Panc1 (cell line): Measurements from ENCODE around the gene PLCG2. TPM values are rescaled to one million over a fixed set of nuclear protein-coding genes. Genes with fewer than 3 reads are reported as not detected.

Experiments
- ATAC-seq: fragments of 200-7000 bp; cut with Tn5 transposase; 2 replicates; pipeline ENCODE4 v1.9.1; 2020; ENCODE audit warnings: mild to moderate bottlenecking, moderate library complexity
- BruUV-seq: library from RNA; stranded (reverse); fragments of 400-500 nt; replicated peaks from 2 replicates; lab custom pipeline; 2021; lab: Mats Ljungman, UMichigan
- CTCF ChIA-PET: fragments of 300-600 bp; sonication (Branson Sonifier 250); formaldehyde crosslinking; loops from one replicate; lab custom pipeline; 2022; ENCODE audit warnings: antibody characterized with exemption; lab: Charles Lee
- POLR2A ChIA-PET: fragments of 300-600 bp; sonication (Branson Sonifier 250); formaldehyde crosslinking; loops from one replicate; lab custom pipeline; 2022; ENCODE audit warnings: antibody characterized with exemption; lab: Charles Lee
- DNase-seq: peaks from one replicate; pipeline ENCODE4 v3.0.0-alpha.2; 2010; ENCODE audit warnings: low read depth, low spot score
- H3K27ac ChIP-seq: 2 replicates; pipeline ENCODE4 v1.5.1; 2011; ENCODE audit warnings: mild to moderate bottlenecking, low read length, inconsistent platforms
- H3K27me3 ChIP-seq: fragments of 200-500 bp; sonication (Bioruptor generic); 2 replicates; pipeline ENCODE4 v1.6.0; 2014; ENCODE audit warnings: low read length, inconsistent platforms; ENCODE audit not compliant: control insufficient read depth, insufficient read depth
- H3K36me3 ChIP-seq: fragments of 200-500 bp; sonication (Bioruptor generic); 2 replicates; pipeline ENCODE4 v1.5.1; 2014; ENCODE audit warnings: inconsistent platforms, mild to moderate bottlenecking, low read length, moderate library complexity; ENCODE audit not compliant: control insufficient read depth, insufficient read depth
- H3K4me1 ChIP-seq: 2 replicates; pipeline ENCODE4 v1.5.1; 2011; ENCODE audit warnings: inconsistent platforms, mild to moderate bottlenecking, low read length, moderate library complexity; ENCODE audit not compliant: control insufficient read depth, insufficient read depth
- H3K4me3 ChIP-seq, 2 experiments: 2 replicates each; pipeline ENCODE4 v1.5.1; 2011 to 2012; ENCODE audit warnings: low read depth in 2 of 2, low read length in 2 of 2, mild to moderate bottlenecking in 2 of 2, inconsistent platforms in 1 of 2, moderate library complexity in 1 of 2
- H3K9me3 ChIP-seq: fragments of 200-500 bp; sonication (Bioruptor generic); 2 replicates; pipeline ENCODE4 v1.5.1; 2014; ENCODE audit warnings: low read depth, mild to moderate bottlenecking, inconsistent platforms, low read length, moderate library complexity; ENCODE audit not compliant: control insufficient read depth, insufficient read depth
- POLR2AphosphoS5 ChIP-seq: IDR thresholded peaks from 2 replicates; pipeline ENCODE4 v1.6.1; 2012; ENCODE audit warnings: mild to moderate bottlenecking, low read depth, low read length, moderate library complexity
- REST ChIP-seq, 2 experiments: IDR thresholded peaks; 2 replicates each; pipeline ENCODE4 v1.6.1; 2011 to 2012; ENCODE audit warnings: low read depth in 2 of 2, control low read depth in 1 of 2, low read length in 1 of 2, mild to moderate bottlenecking in 1 of 2, moderate library complexity in 1 of 2; ENCODE audit not compliant: insufficient read depth in 1 of 2
- SIN3A ChIP-seq: IDR thresholded peaks from 2 replicates; pipeline ENCODE4 v1.6.1; 2012; ENCODE audit warnings: low read depth, mild to moderate bottlenecking, low read length, moderate library complexity, borderline replicate concordance; ENCODE audit not compliant: insufficient read depth
- TCF7L2 ChIP-seq: IDR thresholded peaks from 2 replicates; pipeline ENCODE4 v1.6.1; 2011; ENCODE audit warnings: mild to moderate bottlenecking, low read depth, low read length, inconsistent platforms
- in situ Hi-C: cut with HindIII; loops from 2 replicates; pipeline ENCODE4 v1.10.0; 2016; ENCODE audit warnings: low sequenced_read_pairs, low pct_unique_long_range_greater_than_20kb
- intact Hi-C: fragments of 100-400 bp; cut with micrococcal nuclease; formaldehyde crosslinking; loops from one replicate; pipeline ENCODE4 v1.10.0; 2022; ENCODE audit not compliant: unreplicated experiment
- total RNA-seq: library from RNA; stranded (reverse); gene quantifications from one replicate; pipeline ENCODE4 v1.2.1, GENCODE V29; 2021; ENCODE audit not compliant: unreplicated experiment
- TF ChIP-seq, protein P1 (sequence below): fragments of 450-650 bp; IDR thresholded peaks from 2 replicates; pipeline ENCODE4 v1.5.1; 2017; ENCODE audit warnings: mild to moderate bottlenecking

PLCG2 gene
- total RNA-seq, 1 experiment from 2014 or later, result 10.8 TPM

DNA sequence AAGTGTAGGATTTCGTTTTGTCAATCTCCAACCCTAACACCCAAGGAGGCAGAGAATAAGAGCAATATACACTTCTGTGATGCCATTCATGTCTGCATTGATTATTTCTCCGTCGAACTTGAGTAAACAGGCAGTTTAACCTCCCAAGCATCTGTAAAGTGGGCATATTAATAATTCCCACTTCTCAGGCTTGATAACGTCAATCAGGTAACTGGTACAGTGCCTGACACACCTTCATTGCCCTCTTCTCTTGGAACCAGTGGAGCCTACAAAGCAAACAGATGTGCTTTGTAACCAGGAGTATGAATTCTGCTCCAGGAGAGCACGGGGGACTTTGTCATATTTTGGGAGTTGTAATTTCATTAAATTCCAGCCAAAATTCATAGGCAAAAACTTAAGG lies 32.5 kb upstream of the PLCG2 start:
- ChIA-PET POLR2A (no interaction called here), CTCF (no interaction called here)
- no peak overlapping the region for H3K27ac ChIP-seq
- H3K9me3 ChIP-seq, result peaks cover 3% of the 10 kb centered on the region; the same call in 1 of the 2 replicates
- no TSS peak for BruUV-seq
- no peaks in the 10 kb centered on the region for H3K4me1 ChIP-seq
- DNase-seq (no peak), ATAC-seq (peak; percentile 26; the same call in 1 of the 2 replicates)
- TF ChIP-seq, protein P1, sequence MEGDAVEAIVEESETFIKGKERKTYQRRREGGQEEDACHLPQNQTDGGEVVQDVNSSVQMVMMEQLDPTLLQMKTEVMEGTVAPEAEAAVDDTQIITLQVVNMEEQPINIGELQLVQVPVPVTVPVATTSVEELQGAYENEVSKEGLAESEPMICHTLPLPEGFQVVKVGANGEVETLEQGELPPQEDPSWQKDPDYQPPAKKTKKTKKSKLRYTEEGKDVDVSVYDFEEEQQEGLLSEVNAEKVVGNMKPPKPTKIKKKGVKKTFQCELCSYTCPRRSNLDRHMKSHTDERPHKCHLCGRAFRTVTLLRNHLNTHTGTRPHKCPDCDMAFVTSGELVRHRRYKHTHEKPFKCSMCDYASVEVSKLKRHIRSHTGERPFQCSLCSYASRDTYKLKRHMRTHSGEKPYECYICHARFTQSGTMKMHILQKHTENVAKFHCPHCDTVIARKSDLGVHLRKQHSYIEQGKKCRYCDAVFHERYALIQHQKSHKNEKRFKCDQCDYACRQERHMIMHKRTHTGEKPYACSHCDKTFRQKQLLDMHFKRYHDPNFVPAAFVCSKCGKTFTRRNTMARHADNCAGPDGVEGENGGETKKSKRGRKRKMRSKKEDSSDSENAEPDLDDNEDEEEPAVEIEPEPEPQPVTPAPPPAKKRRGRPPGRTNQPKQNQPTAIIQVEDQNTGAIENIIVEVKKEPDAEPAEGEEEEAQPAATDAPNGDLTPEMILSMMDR, result no peak
- no peak for TF ChIP-seq POLR2AphosphoS5
- no peak for TF ChIP-seq SIN3A
- H3K27me3 ChIP-seq, result no peaks in the 10 kb centered on the region
- H3K36me3 ChIP-seq, result no peaks in the 10 kb centered on the region
- in situ Hi-C loops (no loop called here), intact Hi-C loops (no loop called here)
- H3K4me3 ChIP-seq, result peak overlapping the region; percentile 36 to 47

GRCh38 chr16:81748476-81749198 lies 30.5 kb upstream of the PLCG2 start:
- DNase-seq, result no peak
- Histone ChIP-seq H3K27me3 (no peaks in the 10 kb centered on the region), H3K9me3 (peaks cover 3% of the 10 kb centered on the region; the same call in 1 of the 2 replicates), H3K36me3 (no peaks in the 10 kb centered on the region), H3K4me3 (no peak overlapping the region), H3K27ac (no peak overlapping the region), H3K4me1 (no peaks in the 10 kb centered on the region)
- POLR2A ChIA-PET, result no interaction called here
- CTCF ChIA-PET, result interaction anchor here (0.7 kb wide), 1 partner anchor 130 kb away, joined by 4 read pairs; no protein-coding TSS in a partner anchor
- in situ Hi-C loops, result no loop called here
- intact Hi-C loops, result no loop called here
- ATAC-seq, result no peak
- TF ChIP-seq, protein P1, result no peak
- TF ChIP-seq SIN3A, result no peak
- TF ChIP-seq POLR2AphosphoS5, result no peak
- no peak for TF ChIP-seq TCF7L2
- no peak for TF ChIP-seq REST (IDR thresholded peaks at IDR 0.05; ENCODE audit: insufficient read depth in 1 of 2, low read depth in 2 of 2, low read length in 1 of 2)
- BruUV-seq, result no TSS peak
